ENCODE measurements around the gene NBAS. TPM values are rescaled to one million over a fixed set of nuclear protein-coding genes. Genes with fewer than 3 reads are reported as not detected.
A peak's percentile ranks its signal among the peaks of the same experiment; 100 is the strongest.

Gene NBAS
- total RNA-seq, 1 experiment from 2014 or later: 46.4 TPM

- Mint-ChIP-seq H3K27me3 (ENCODE audit: insufficient read depth, unreplicated experiment) (no peaks in the 10 kb centered on the region), H3K4me3 (ENCODE audit: unreplicated experiment) (no peak overlapping the region), H3K27ac (ENCODE audit: low read depth, unreplicated experiment) (no peak overlapping the region), H3K36me3 (ENCODE audit: insufficient read depth, unreplicated experiment) (peaks cover 23% of the 10 kb centered on the region), H3K9me3 (ENCODE audit: unreplicated experiment) (peaks cover 18% of the 10 kb centered on the region), H3K4me1 (ENCODE audit: insufficient read depth, unreplicated experiment) (no peaks in the 10 kb centered on the region)
- ChIA-PET POLR2A (interaction anchor here (0.7 kb wide), 1 partner anchor 73 kb away, joined by 3 read pairs; no protein-coding TSS in a partner anchor), CTCF (no interaction called here)
- peak; percentile 41 for DNase-seq (ENCODE audit: unreplicated experiment)
- TF ChIP-seq, protein P1, sequence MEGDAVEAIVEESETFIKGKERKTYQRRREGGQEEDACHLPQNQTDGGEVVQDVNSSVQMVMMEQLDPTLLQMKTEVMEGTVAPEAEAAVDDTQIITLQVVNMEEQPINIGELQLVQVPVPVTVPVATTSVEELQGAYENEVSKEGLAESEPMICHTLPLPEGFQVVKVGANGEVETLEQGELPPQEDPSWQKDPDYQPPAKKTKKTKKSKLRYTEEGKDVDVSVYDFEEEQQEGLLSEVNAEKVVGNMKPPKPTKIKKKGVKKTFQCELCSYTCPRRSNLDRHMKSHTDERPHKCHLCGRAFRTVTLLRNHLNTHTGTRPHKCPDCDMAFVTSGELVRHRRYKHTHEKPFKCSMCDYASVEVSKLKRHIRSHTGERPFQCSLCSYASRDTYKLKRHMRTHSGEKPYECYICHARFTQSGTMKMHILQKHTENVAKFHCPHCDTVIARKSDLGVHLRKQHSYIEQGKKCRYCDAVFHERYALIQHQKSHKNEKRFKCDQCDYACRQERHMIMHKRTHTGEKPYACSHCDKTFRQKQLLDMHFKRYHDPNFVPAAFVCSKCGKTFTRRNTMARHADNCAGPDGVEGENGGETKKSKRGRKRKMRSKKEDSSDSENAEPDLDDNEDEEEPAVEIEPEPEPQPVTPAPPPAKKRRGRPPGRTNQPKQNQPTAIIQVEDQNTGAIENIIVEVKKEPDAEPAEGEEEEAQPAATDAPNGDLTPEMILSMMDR (IDR thresholded peaks at IDR 0.05; ENCODE audit: unreplicated experiment): no peak
- no TSS peak for BruUV-seq (replicated peaks)
- intact Hi-C loops (cut with micrococcal nuclease): no loop called here
Measured at GRCh38 chr2:15313657-15314056, 247.5 kb downstream of the NBAS start.

DNA sequence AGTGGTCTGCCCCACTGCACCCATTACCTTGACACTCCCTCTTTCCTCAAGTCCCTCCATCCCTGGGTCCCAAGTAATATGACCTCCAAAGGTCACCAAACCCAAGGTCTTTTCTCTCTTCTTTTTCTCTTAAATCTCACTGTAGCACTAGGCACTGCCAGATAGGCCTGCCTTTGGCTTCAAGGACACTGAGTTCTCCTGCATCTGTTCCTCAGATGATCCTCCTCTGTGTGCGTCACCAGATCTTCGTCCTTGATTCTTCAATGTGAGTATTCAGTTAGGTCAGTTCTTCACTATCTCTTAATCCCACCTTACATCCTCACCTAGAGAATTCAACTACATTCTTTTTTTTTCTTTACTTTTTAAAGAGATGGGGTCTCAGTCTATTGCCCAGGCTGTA, 249.2 kb downstream of the NBAS start:
- peaks cover 20% of the 10 kb centered on the region for H3K36me3 Mint-ChIP-seq (ENCODE audit: insufficient read depth, unreplicated experiment)

GRCh38 chr2:15311201-15311907, 249.8 kb downstream of the NBAS start:
- no peak overlapping the region for H3K4me3 Mint-ChIP-seq (ENCODE audit: unreplicated experiment)
- intact Hi-C loops (cut with micrococcal nuclease): no loop called here
- ChIA-PET CTCF (no interaction called here), POLR2A (no interaction called here)
- H3K36me3 Mint-ChIP-seq (ENCODE audit: insufficient read depth, unreplicated experiment): peaks cover 15% of the 10 kb centered on the region
- TF ChIP-seq, protein P1 (IDR thresholded peaks at IDR 0.05; ENCODE audit: unreplicated experiment): no peak
- BruUV-seq (replicated peaks): no TSS peak
- no peaks in the 10 kb centered on the region for H3K9me3 Mint-ChIP-seq (ENCODE audit: unreplicated experiment)
- H3K4me1 Mint-ChIP-seq (ENCODE audit: insufficient read depth, unreplicated experiment): no peaks in the 10 kb centered on the region
- no peak for DNase-seq (ENCODE audit: unreplicated experiment)
- no peak overlapping the region for H3K27ac Mint-ChIP-seq (ENCODE audit: low read depth, unreplicated experiment)
- no peaks in the 10 kb centered on the region for H3K27me3 Mint-ChIP-seq (ENCODE audit: insufficient read depth, unreplicated experiment)

More for the DNA sequence above, 249.2 kb downstream of the NBAS start:
- TF ChIP-seq, protein P1 (IDR thresholded peaks at IDR 0.05; ENCODE audit: unreplicated experiment): no peak
- H3K9me3 Mint-ChIP-seq (ENCODE audit: unreplicated experiment): peaks cover under 1% of the 10 kb centered on the region
- ChIA-PET CTCF (no interaction called here), POLR2A (no interaction called here)
- DNase-seq (ENCODE audit: unreplicated experiment): no peak
- H3K27ac Mint-ChIP-seq (ENCODE audit: low read depth, unreplicated experiment): no peak overlapping the region
- BruUV-seq (replicated peaks): no TSS peak
- H3K4me3 Mint-ChIP-seq (ENCODE audit: unreplicated experiment): no peak overlapping the region
- no peaks in the 10 kb centered on the region for H3K4me1 Mint-ChIP-seq (ENCODE audit: insufficient read depth, unreplicated experiment)
- intact Hi-C loops (cut with micrococcal nuclease): no loop called here
- no peaks in the 10 kb centered on the region for H3K27me3 Mint-ChIP-seq (ENCODE audit: insufficient read depth, unreplicated experiment)

- TF ChIP-seq, protein P1 (IDR thresholded peaks at IDR 0.05; ENCODE audit: unreplicated experiment): no peak
- BruUV-seq (replicated peaks): no TSS peak
- DNase-seq (ENCODE audit: unreplicated experiment): peak; percentile 43
- intact Hi-C loops (cut with micrococcal nuclease): no loop called here
- CTCF ChIA-PET: no interaction called here
- H3K9me3 Mint-ChIP-seq (ENCODE audit: unreplicated experiment): no peaks in the 10 kb centered on the region
- POLR2A ChIA-PET: no interaction called here
- peaks cover 8% of the 10 kb centered on the region for H3K4me1 Mint-ChIP-seq (ENCODE audit: insufficient read depth, unreplicated experiment)
- no peak overlapping the region for H3K27ac Mint-ChIP-seq (ENCODE audit: low read depth, unreplicated experiment)
- H3K4me3 Mint-ChIP-seq (ENCODE audit: unreplicated experiment): no peak overlapping the region
- no peaks in the 10 kb centered on the region for H3K27me3 Mint-ChIP-seq (ENCODE audit: insufficient read depth, unreplicated experiment)
- H3K36me3 Mint-ChIP-seq (ENCODE audit: insufficient read depth, unreplicated experiment): peaks cover 18% of the 10 kb centered on the region
Measured at GRCh38 chr2:15307526-15307925, 253.6 kb downstream of the NBAS start.

Data from MCF 10A (cell line).